ENCODE data around the gene KCTD16. TPM values are rescaled to one million over a fixed set of nuclear protein-coding genes. Genes with fewer than 3 reads are reported as not detected.

The KCTD16 gene
- total and polyA plus RNA-seq, 10 donors: under 0.01 to 0.24 (median 0.17) TPM

- TF ChIP-seq CTCF (IDR thresholded peaks at IDR 0.05 in 8 of 11, conservative IDR thresholded peaks at IDR 0.05 in 3 of 11) (no peak), POLR2A (IDR thresholded peaks at IDR 0.05) (no peak), POLR2AphosphoS5 (IDR thresholded peaks at IDR 0.05) (no peak)
- WGBS, 5 donors: 82 to 87% (median 83%) methylated on average over 4 of the region's 4 CpGs
- no peak overlapping the region for H3K27ac ChIP-seq
- H3K4me1 ChIP-seq: no peaks in the 10 kb centered on the region
- DNase-seq: no peak
- intact Hi-C loops (cut with DNase I; ENCODE audit: low total_unique reads): no loop called here
- H3K4me3 ChIP-seq: no peak overlapping the region
- no peaks in the 10 kb centered on the region for H3K36me3 ChIP-seq
- H3K9me3 ChIP-seq: no peaks in the 10 kb centered on the region
- H3K27me3 ChIP-seq (replicated peaks in 1 of 7): no peaks in the 10 kb centered on the region
Measured at GRCh38 chr5:144230806-144231205, 60.1 kb downstream of the KCTD16 start.

GRCh38 chr5:144232285-144232684, 61.6 kb downstream of the KCTD16 start:
- Histone ChIP-seq H3K4me1 (no peaks in the 10 kb centered on the region), H3K36me3 (no peaks in the 10 kb centered on the region), H3K9me3 (no peaks in the 10 kb centered on the region), H3K27ac (no peak overlapping the region), H3K4me3 (no peak overlapping the region), H3K27me3 (replicated peaks in 1 of 7) (no peaks in the 10 kb centered on the region)
- no peak for TF ChIP-seq CTCF (IDR thresholded peaks at IDR 0.05 in 8 of 11, conservative IDR thresholded peaks at IDR 0.05 in 3 of 11)
- no peak for TF ChIP-seq POLR2AphosphoS5 (IDR thresholded peaks at IDR 0.05)
- no peak for TF ChIP-seq POLR2A (IDR thresholded peaks at IDR 0.05)
- no peak for DNase-seq
- intact Hi-C loops (cut with DNase I; ENCODE audit: low total_unique reads): no loop called here
- whole genome bisulfite sequencing, 5 donors: 84 to 89% (median 86%) methylated on average over 5 of the region's 5 CpGs

- intact Hi-C loops (cut with DNase I; ENCODE audit: low total_unique reads): no loop called here
- no peak for DNase-seq
- Histone ChIP-seq H3K4me3 (no peak overlapping the region), H3K27ac (no peak overlapping the region), H3K9me3 (no peaks in the 10 kb centered on the region), H3K4me1 (no peaks in the 10 kb centered on the region), H3K36me3 (no peaks in the 10 kb centered on the region), H3K27me3 (replicated peaks in 1 of 7) (no peaks in the 10 kb centered on the region)
- TF ChIP-seq CTCF (IDR thresholded peaks at IDR 0.05 in 8 of 11, conservative IDR thresholded peaks at IDR 0.05 in 3 of 11) (no peak), POLR2A (IDR thresholded peaks at IDR 0.05) (no peak), POLR2AphosphoS5 (IDR thresholded peaks at IDR 0.05) (no peak)
- 64 to 89% (median 77%) methylated on average over 2 of the region's 2 CpGs for WGBS, 5 donors
Measured at GRCh38 chr5:144236499-144236898, 65.8 kb downstream of the KCTD16 start.

GRCh38 chr5:144237851-144238250, 67.2 kb downstream of the KCTD16 start:
- WGBS, 5 donors: 26 to 44% (median 29%) methylated on average over 2 of the region's 2 CpGs
- Histone ChIP-seq H3K27me3 (replicated peaks in 1 of 7) (no peaks in the 10 kb centered on the region), H3K4me1 (no peaks in the 10 kb centered on the region), H3K36me3 (no peaks in the 10 kb centered on the region), H3K4me3 (no peak overlapping the region), H3K9me3 (no peaks in the 10 kb centered on the region), H3K27ac (no peak overlapping the region)
- intact Hi-C loops (cut with DNase I; ENCODE audit: low total_unique reads): no loop called here
- TF ChIP-seq CTCF (IDR thresholded peaks at IDR 0.05 in 8 of 11, conservative IDR thresholded peaks at IDR 0.05 in 3 of 11) (no peak), POLR2AphosphoS5 (IDR thresholded peaks at IDR 0.05) (no peak), POLR2A (IDR thresholded peaks at IDR 0.05) (no peak)
- DNase-seq: no peak
